SK-N-SH treated with all-trans-retinoic acid at 6 μM for 48 hours (cell line): ENCODE results near the gene CLBA1.

Source experiments
- ATAC-seq: fragments of 200-7000 bp; cut with Tn5 transposase; 3 replicates; pipeline ENCODE4 v1.9.1; 2020; ENCODE audit warnings: mild to moderate bottlenecking, moderate library complexity
- ARNTL ChIP-seq: fragments of 450-650 bp; formaldehyde crosslinking; IDR thresholded peaks from 2 replicates; pipeline ENCODE4 v1.5.0; 2020; ENCODE audit warnings: low read depth, mild to moderate bottlenecking, moderate library complexity, borderline replicate concordance
- BACH2 ChIP-seq: fragments of 250-450 bp; sonication (Bioruptor Pico); IDR thresholded peaks from 2 replicates; pipeline ENCODE4 v1.9.0; 2021; ENCODE audit warnings: mild to moderate bottlenecking, borderline replicate concordance
- CREB5 ChIP-seq: fragments of 250-450 bp; sonication (Bioruptor Pico); IDR thresholded peaks from 2 replicates; pipeline ENCODE4 v1.5.1; 2020; ENCODE audit warnings: low read depth, mild to moderate bottlenecking, moderate library complexity
- CSDC2 ChIP-seq: fragments of 250-450 bp; sonication (Bioruptor Pico); IDR thresholded peaks from 2 replicates; pipeline ENCODE4 v1.5.0; 2020; ENCODE audit warnings: mild to moderate bottlenecking, moderate library complexity
- CSRNP3 ChIP-seq: fragments of 250-450 bp; sonication (Bioruptor Pico); IDR thresholded peaks from 2 replicates; pipeline ENCODE4 v1.5.1; 2021; ENCODE audit warnings: mild to moderate bottlenecking, moderate library complexity
- ESRRG ChIP-seq: fragments of 250-450 bp; sonication (Bioruptor Pico); IDR thresholded peaks from 2 replicates; pipeline ENCODE4 v1.6.1; 2021; ENCODE audit warnings: mild to moderate bottlenecking
- ISL1 ChIP-seq: fragments of 250-450 bp; sonication (Bioruptor Pico); IDR thresholded peaks from 2 replicates; pipeline ENCODE4 v2.1.2; 2022; ENCODE audit warnings: mild to moderate bottlenecking, moderate library complexity
- OSR1 ChIP-seq: fragments of 250-450 bp; sonication (Bioruptor Pico); IDR thresholded peaks from 2 replicates; pipeline ENCODE4 v1.8.0; 2022; ENCODE audit warnings: moderate library complexity, mild to moderate bottlenecking, inconsistent platforms
- PATZ1 ChIP-seq: fragments of 250-450 bp; sonication (Bioruptor Pico); IDR thresholded peaks from 2 replicates; pipeline ENCODE4 v1.8.0; 2020; ENCODE audit warnings: mild to moderate bottlenecking, moderate library complexity, borderline replicate concordance
- POU6F1 ChIP-seq: fragments of 250-450 bp; sonication (Bioruptor Pico); IDR thresholded peaks from 2 replicates; pipeline ENCODE4 v1.8.0; 2021; ENCODE audit warnings: low read depth, mild to moderate bottlenecking, moderate library complexity, borderline replicate concordance
- PPARA ChIP-seq: fragments of 250-450 bp; sonication (Bioruptor Pico); IDR thresholded peaks from 2 replicates; pipeline ENCODE4 v1.5.0; 2020; ENCODE audit warnings: mild to moderate bottlenecking, borderline replicate concordance
- RARB ChIP-seq: fragments of 250-450 bp; sonication (Bioruptor Pico); IDR thresholded peaks from 2 replicates; pipeline ENCODE4 v1.8.0; 2021; ENCODE audit warnings: mild to moderate bottlenecking, moderate library complexity
- TCF4 ChIP-seq: fragments of 250-450 bp; sonication (Bioruptor Pico); IDR thresholded peaks from 2 replicates; pipeline ENCODE4 v1.8.0; 2021; ENCODE audit warnings: mild to moderate bottlenecking, moderate library complexity, borderline replicate concordance
- TOX ChIP-seq: fragments of 250-450 bp; sonication (Bioruptor Pico); IDR thresholded peaks from 2 replicates; pipeline ENCODE4 v1.8.0; 2021; ENCODE audit warnings: mild to moderate bottlenecking, moderate library complexity, borderline replicate concordance
- TSHZ2 ChIP-seq: fragments of 250-450 bp; sonication (Bioruptor Pico); IDR thresholded peaks from 2 replicates; pipeline ENCODE4 v1.5.0; 2020; ENCODE audit warnings: mild to moderate bottlenecking, moderate library complexity
- ZFP3 ChIP-seq: fragments of 250-450 bp; sonication (Bioruptor Pico); IDR thresholded peaks from 2 replicates; pipeline ENCODE4 v1.5.0; 2020; ENCODE audit warnings: mild to moderate bottlenecking, moderate library complexity
- ZNF70 ChIP-seq: fragments of 450-650 bp; formaldehyde crosslinking; IDR thresholded peaks from 2 replicates; pipeline ENCODE4 v1.5.0; 2020; ENCODE audit warnings: mild to moderate bottlenecking, moderate library complexity
- ZNF8 ChIP-seq: fragments of 450-650 bp; formaldehyde crosslinking; IDR thresholded peaks from 2 replicates; pipeline ENCODE4 v1.5.0; 2020; ENCODE audit warnings: mild to moderate bottlenecking, moderate library complexity

The CLBA1 gene

GRCh38 chr14:104972301-104973134, 13.1 kb upstream of the CLBA1 start:
- peak; percentile 9; the same call in 2 of the 3 replicates for ATAC-seq
- TF ChIP-seq CSDC2 (CRISPR knock-in tag) (no peak), RARB (no peak), TSHZ2 (CRISPR knock-in tag) (no peak), POU6F1 (no peak), ISL1 (CRISPR knock-in tag) (no peak), CREB5 (no peak), BACH2 (no peak), PPARA (CRISPR knock-in tag) (no peak), CSRNP3 (CRISPR knock-in tag) (no peak), ZNF8 (CRISPR knock-in tag) (no peak), TCF4 (CRISPR knock-in tag) (no peak), ARNTL (CRISPR knock-in tag) (no peak), ESRRG (CRISPR knock-in tag) (no peak)

- TF ChIP-seq CSDC2 (CRISPR knock-in tag) (no peak), TOX (CRISPR knock-in tag) (no peak), PATZ1 (CRISPR knock-in tag) (peak; percentile 41; the same call in 1 of the 2 replicates), CREB5 (no peak), OSR1 (CRISPR knock-in tag) (no peak)
Measured at GRCh38 chr14:104973135-104973384, 12.5 kb upstream of the CLBA1 start.

GRCh38 chr14:104973385-104974145, 12.0 kb upstream of the CLBA1 start:
- ATAC-seq, result peak; percentile 78
- no peak for TF ChIP-seq ZNF70 (CRISPR knock-in tag)
- TF ChIP-seq PATZ1 (CRISPR knock-in tag), result no peak
- no peak for TF ChIP-seq ZFP3 (CRISPR knock-in tag)
- TF ChIP-seq CSRNP3 (CRISPR knock-in tag), result no peak
- TF ChIP-seq CREB5, result no peak
- no peak for TF ChIP-seq POU6F1

More at GRCh38 chr14:104973135-104973384, 12.5 kb upstream of the CLBA1 start:
- ATAC-seq, result no peak; the same call in 1 of the 3 replicates
